Brain pericyte (primary cell): ENCODE measurements around the gene ACSL3.

Source experiments
- DNase-seq: peaks from one replicate; pipeline ENCODE4 v3.0.0-alpha.2; 2012; ENCODE audit warnings: low read depth, low spot score

ACSL3 gene

GRCh38 chr2:222941510-222942032, 80.7 kb downstream of the ACSL3 start:
- DNase-seq = no peak

- DNase-seq = no peak
Observed at GRCh38 chr2:222942561-222942960, 81.7 kb downstream of the ACSL3 start.

GRCh38 chr2:222942977-222943376, 82.1 kb downstream of the ACSL3 start:
- DNase-seq = no peak

GRCh38 chr2:222943820-222944219, 83.0 kb downstream of the ACSL3 start:
- DNase-seq = no peak

GRCh38 chr2:222944552-222944951, 83.7 kb downstream of the ACSL3 start:
- no peak for DNase-seq

- no peak for DNase-seq
Observed at GRCh38 chr2:222944971-222945740, 84.3 kb downstream of the ACSL3 start.

- no peak for DNase-seq
Observed at GRCh38 chr2:222945887-222946286, 85.1 kb downstream of the ACSL3 start.

- no peak for DNase-seq
Observed at GRCh38 chr2:222946700-222947287, 86.0 kb downstream of the ACSL3 start.

- DNase-seq = no peak
Observed at GRCh38 chr2:222949073-222949472, 88.2 kb downstream of the ACSL3 start.

GRCh38 chr2:222949690-222950323, 89.0 kb downstream of the ACSL3 start:
- DNase-seq = no peak

GRCh38 chr2:222950638-222951285, 89.9 kb downstream of the ACSL3 start:
- DNase-seq = no peak

GRCh38 chr2:222952204-222952603, 91.4 kb downstream of the ACSL3 start:
- DNase-seq = no peak

- DNase-seq = no peak
Observed at GRCh38 chr2:222955008-222955407, 94.2 kb downstream of the ACSL3 start.

GRCh38 chr2:222959358-222959757, 98.5 kb downstream of the ACSL3 start:
- DNase-seq = no peak

- no peak for DNase-seq
Observed at GRCh38 chr2:222960126-222960525, 99.3 kb downstream of the ACSL3 start.

GRCh38 chr2:222963641-222964040, 102.8 kb downstream of the ACSL3 start:
- DNase-seq = no peak

- no peak for DNase-seq
Observed at GRCh38 chr2:222964376-222965031, 103.7 kb downstream of the ACSL3 start.

- DNase-seq = no peak
Observed at GRCh38 chr2:222965555-222965954, 104.7 kb downstream of the ACSL3 start.

- DNase-seq = no peak
Observed at GRCh38 chr2:222968550-222969155, 107.8 kb downstream of the ACSL3 start.

- DNase-seq = no peak
Observed at GRCh38 chr2:222969491-222969890, 108.7 kb downstream of the ACSL3 start.

- no peak for DNase-seq
Observed at GRCh38 chr2:222972420-222972819, 111.6 kb downstream of the ACSL3 start.
